Measurements from ENCODE around the gene SEMA3E.

GRCh38 chr7:83439026-83439425 is 209.9 kb downstream of the SEMA3E start:
- TF ChIP-seq, protein P1, sequence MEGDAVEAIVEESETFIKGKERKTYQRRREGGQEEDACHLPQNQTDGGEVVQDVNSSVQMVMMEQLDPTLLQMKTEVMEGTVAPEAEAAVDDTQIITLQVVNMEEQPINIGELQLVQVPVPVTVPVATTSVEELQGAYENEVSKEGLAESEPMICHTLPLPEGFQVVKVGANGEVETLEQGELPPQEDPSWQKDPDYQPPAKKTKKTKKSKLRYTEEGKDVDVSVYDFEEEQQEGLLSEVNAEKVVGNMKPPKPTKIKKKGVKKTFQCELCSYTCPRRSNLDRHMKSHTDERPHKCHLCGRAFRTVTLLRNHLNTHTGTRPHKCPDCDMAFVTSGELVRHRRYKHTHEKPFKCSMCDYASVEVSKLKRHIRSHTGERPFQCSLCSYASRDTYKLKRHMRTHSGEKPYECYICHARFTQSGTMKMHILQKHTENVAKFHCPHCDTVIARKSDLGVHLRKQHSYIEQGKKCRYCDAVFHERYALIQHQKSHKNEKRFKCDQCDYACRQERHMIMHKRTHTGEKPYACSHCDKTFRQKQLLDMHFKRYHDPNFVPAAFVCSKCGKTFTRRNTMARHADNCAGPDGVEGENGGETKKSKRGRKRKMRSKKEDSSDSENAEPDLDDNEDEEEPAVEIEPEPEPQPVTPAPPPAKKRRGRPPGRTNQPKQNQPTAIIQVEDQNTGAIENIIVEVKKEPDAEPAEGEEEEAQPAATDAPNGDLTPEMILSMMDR (conservative IDR thresholded peaks at IDR 0.05; ENCODE audit: low read depth, low read length): no peak
- TF ChIP-seq EZH2 (IDR thresholded peaks at IDR 0.05; ENCODE audit: low read length, unreplicated experiment) (no peak), EZH2phosphoT487 (IDR thresholded peaks at IDR 0.05; ENCODE audit: borderline replicate concordance, low read length) (no peak)

Measured in PC-3 (cell line).